GM21576 (cell line): ENCODE data around the gene SNX11.

Experiments
- ATAC-seq: cut with Tn5 transposase; IDR thresholded peaks from one replicate; pipeline ENCODE4 v1.9.1; 2021; ENCODE audit warnings: mild to moderate bottlenecking, moderate library complexity; ENCODE audit not compliant: unreplicated experiment

SNX11 gene

DNA sequence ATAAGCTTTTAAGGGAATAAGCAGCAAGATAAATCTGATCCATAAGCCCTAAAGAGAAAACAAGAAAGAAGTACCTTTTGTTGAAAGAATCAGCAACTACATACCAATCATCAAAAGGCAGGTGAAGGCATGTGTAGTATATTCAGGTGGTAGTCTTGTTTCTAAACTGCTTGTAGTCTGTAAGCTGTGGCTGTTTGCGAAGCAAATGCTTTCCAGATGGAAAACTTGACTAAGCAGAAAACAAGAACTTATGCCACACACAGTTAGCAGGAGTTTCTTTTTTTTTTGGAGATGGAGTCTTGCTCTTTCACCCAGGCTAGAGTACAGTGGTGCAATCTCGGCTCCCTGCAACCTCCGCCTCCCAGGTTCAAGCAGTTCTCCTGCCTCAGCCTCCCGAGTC is 12.0 kb upstream of the SNX11 start:
- no peak for ATAC-seq

DNA sequence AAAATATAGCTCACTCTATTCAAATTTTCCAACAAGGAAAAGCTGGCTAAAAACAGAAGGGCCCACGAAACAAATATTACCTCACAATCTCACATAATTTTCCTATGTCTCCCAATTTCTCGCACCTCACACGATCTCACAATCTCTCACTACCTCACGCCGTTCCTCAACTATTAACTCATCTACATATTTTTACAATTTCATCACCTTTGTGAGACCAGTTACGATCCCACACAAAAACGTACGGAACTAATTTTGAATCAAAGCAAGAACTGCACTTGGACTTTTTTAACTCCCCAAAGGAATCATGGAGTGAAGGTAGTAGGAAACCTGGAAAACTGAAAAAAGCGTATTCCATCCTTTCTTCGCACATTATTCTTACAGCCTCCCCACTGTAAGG is 7.4 kb upstream of the SNX11 start:
- no peak for ATAC-seq

DNA sequence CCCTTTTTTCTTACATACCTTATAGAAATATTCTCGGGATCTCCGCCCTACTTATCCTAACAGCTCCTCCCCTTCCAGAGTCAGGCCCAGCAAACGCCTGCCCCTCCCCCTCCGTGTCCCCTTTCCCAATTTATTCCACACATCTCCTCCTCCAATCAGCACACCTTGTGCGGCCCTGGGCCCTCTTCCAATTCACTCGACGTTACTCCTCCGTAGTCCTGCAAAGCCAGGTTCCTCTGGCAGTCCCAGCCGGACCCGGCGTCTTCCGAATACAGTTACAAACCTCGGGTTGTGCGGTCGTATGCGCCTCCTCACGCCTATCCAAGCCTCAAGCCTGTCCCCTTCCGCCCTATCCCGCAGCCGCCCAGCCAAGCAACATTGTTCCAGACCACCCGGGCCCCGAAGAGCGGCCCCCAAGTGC is 7.0 kb upstream of the SNX11 start:
- no peak for ATAC-seq

DNA sequence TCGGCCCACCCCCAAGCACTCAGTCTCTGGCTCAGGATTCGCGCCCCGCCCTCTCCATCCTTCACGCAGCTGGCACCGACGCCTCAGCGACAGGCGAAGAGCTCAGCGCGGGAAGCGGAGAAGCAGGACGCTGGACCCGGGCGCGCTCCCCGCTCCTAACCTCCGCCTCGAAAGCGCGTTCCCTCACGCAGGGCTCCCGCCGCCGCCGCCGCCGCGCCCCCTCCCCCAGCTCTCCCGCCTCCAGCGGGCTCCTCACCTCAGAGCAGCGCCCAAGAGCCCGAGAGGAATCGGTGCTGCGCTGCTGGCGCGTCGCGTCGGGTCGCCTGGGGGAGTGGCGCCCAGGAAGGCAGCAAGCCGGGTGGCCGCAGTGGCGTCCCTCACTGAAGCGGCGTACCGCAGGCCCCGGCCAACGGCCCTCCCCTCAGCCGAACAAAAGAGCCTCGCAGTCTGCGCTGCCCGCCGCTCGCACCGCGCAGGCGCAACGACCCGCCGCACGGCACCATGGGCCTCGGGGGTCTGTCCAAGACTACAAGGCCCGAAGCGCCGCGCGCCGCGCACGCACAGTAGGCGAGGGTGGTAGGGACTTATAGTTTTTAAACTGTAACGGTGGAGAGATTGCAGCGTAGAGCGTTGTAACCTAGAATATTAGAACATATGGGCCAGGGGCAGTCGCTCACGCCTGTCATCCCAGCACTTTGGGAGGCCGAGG is 6.4 kb upstream of the SNX11 start, which contains the start of gene CBX1:
CBX1 (minus strand) TSS at position 467 of the 709 bp plus-strand sequence. CDS start 24,474 bp downstream, outside the sequence.
- ATAC-seq, result peak; percentile 77

DNA sequence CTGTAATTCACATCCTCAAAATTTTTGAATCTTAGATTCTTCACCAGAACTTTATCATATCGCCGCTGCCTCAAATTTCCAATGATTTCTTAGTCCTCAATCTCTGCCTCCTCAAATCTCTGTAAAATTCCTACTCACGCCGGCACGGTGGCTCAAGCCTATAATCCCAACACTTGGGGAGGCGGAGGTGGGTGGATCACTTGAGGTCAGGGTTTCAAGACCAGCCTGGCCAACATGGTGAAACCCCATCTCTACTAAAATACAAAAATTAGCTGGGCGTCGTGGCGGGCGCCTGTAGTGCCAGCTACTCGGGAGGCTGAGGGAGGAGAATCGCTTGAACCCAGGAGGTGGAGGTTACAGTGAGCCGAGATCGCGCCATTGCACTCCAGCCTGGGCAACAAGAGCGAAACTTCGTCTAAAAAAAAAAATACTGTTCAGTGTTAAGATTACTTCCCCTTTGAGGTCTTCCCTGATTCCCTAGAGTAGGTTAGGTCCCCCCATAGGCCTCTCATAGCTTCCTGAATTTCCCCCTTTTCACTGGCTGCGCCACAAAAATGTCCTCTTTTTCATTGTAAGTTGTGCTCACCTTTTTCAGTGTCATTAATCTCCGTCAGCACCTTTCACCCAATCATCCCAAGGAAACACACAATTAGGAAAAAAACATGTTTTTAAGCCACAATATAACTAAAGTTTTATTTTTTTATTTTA is 5.4 kb upstream of the SNX11 start:
- ATAC-seq, result no peak

DNA sequence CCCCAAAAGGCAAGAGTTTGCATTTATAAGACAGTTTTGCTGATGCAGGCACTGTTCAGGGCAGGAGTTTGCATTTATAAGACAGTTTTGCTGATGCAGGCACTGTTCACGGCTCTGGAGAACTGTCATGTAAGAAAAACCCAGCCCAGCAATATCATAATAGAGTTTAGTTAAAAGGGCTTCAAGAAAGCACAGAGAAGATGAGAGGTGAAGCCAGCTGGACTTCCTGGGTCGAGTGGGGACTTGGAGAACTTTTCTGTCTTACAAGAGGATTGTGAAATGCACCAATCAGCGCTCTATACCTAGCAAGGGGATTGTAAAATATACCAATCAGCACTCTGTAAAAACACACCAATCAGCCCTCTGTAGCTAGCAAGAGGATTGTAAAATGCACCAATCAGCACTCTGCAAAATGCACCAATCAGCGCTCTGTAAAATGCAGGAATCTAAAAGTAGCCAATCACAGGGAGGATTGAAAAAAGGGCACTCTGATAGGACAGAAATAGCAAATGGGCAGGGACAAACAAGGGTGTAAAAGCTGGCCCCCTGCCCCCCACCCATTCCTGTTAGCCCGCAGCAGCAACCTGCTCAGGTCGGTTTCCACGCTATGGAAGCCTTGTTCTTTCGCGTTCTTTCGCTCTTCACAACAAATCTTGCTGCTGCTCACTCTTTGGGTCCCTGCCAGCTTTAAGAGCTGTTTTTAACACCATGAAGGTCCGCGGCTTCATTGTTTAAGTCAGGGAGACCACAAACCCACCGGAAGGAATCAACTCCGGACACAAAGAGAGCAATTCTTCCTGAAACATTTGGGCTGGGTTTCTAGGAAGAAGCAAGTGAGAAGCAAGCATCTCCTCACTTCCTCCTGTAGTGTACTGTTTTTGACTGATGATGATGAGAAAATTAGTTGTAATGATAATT is 4.5 kb upstream of the SNX11 start:
- no peak for ATAC-seq

DNA sequence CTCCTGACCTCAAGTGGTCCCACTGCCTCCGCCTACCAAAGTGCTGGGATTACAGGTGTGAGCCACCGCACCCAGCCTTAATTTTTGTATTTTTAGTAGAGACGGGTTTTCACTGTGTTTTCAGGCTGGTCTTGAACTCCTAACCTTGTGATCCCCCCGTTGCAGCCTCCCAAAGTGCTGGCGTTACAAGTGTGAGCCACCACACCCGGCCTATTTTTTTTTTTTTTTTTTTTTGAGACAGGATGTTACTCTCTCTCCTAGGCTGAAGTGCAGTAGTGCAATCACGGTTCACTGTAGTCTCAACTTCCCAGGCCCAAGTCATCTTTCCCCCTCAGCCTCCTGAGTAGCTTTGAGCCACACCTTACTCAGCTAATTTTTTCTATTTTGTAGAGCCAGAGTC is 3.1 kb upstream of the SNX11 start:
- ATAC-seq, result no peak

DNA sequence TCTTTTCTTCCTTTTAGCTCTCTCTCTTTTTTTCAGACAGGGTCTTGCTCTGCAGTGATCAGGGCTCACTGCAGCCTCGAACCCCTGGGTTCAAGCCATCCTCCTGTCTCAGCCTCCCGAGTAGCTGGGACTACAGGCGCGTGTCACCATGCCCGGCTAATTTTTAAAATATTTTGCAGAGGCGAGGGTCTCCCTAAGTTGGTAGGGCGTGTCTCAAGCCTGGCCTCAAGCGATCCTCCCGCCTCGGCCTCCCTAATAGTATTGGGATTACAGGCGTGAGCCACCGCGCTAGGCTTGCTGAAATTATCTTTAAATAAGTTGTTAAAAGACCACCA is 797 bp upstream of the SNX11 start:
- ATAC-seq, result no peak

DNA sequence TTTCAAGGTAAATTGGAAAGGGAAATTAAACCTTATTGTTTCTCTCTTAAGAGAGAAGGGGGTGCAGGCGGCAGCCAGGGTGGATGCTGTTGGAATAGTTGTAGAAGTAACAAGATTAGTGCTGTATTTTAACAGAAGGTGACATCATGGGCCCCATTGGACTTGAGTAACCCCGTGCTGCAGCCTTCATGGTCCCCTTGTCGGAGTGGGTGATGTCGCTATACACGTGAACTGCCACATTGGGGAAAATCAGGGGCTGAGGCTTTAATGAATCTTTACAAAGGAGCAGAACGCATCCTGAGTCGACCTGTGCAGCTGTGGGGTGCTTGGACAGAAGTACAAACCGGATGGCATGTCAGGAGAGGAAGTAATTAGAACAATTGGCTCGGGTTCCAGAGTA is 3.2 kb downstream of the SNX11 start:
- ATAC-seq, result no peak

DNA sequence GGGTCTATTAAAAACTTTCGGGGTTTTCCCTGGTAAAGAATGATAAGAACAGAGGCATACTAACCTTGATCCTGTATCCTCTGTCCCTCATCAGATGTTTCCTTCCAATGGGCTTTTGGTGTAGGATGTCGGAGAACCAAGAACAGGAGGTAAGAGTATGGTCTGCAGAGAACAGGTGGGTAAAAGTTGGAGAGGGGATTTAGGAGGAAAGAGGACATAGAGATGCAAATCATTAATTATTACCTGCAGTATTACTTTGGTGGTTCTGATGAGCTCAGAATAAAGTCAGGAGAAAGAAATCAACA is 4.3 kb downstream of the SNX11 start:
- ATAC-seq, result no peak

DNA sequence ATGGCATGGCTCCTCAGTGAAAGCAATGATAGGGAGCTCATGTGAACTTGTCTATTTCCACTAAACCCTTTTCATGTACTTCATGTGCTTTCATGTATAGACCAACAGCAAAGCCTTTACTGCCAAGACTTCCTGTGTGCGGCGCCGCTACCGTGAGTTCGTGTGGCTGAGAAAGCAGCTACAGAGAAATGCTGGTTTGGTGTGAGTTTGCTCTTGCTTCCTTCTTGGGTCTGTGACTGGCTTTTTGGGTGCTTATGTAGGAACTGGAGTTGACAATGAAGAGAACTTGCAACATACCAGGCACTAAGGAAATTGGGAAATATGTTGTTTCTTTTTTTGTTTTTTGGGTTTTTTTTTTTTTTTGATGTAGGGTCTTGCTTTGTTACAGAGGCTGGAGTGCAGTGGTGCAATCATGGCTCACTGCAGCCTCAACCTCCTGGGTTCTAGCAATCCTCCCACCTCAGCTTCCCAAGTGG is 5.7 kb downstream of the SNX11 start:
- ATAC-seq, result peak; percentile 39

DNA sequence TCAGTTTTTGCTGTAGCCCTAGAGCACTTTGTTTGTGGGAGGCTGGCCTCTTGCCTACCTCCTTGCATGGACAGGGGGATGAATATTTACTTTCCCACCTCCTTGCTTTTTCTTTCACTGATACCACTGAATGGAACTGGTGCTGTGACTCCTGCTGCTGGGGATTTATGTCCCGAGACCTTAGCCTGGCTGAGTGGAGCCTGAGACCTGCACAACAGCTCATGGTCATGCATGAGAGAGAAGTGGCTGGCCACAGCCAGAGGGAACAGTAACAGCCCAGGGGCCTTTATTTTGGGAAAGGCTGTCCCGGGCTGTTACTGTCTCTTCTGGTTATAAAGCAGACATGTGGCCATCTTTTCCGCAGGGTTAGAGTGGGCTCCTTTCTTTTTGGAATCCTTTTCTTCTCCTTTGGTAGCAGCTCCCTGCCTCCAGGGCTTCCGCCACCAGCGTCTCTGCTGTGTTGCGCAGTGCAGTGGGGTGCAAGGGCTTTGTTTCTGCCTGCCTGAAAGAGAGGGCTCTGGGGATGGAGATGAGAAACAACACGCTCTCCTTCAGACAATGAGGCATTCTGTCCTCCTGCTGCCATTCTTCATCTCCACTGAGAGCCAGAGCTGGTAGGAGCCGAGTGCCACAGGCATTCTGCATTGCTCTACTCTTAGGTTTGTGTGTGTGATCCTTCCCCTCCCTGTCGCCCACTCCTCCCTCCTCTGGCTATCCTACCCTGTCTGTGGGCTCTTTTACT is 14.5 kb downstream of the SNX11 start:
- ATAC-seq, result no peak

DNA sequence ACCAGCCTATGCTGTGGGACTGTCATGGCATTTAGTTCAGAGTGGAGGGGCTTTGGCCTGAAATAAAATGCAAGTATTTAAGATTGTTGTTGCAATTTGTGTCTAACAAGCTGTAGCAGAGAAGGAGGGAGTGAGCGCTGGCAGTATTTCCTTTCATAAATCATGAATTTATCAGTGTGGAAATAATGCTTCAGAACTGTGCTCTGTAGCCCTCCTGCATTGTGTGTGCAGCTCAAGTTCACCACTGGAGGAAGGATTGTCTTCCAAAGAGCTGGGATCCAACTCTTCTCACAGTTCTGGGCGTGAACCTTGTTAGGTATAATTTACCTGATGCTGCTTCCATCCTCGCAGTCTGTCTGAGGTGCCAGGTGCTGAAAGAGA is 15.1 kb downstream of the SNX11 start:
- ATAC-seq, result no peak

DNA sequence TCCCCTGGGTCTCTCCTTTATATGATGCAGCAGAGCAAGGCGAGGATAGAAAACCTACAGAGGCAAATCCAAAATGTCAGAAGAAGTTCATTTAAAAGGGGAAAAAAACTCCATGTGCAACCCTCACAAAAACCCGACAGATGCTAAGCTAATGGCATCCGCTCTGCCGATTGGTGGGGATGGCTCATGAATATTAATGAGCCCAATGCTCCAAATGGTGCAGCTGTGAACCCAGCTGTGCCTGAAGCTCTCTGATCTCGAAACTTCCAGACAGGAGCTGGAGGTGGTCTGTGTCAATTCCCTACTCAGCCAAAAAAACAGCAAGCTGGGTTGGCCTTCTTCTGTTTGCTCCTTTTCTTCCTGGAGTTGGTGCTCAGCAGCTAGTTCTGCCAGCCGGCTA is 15.5 kb downstream of the SNX11 start:
- no peak for ATAC-seq

DNA sequence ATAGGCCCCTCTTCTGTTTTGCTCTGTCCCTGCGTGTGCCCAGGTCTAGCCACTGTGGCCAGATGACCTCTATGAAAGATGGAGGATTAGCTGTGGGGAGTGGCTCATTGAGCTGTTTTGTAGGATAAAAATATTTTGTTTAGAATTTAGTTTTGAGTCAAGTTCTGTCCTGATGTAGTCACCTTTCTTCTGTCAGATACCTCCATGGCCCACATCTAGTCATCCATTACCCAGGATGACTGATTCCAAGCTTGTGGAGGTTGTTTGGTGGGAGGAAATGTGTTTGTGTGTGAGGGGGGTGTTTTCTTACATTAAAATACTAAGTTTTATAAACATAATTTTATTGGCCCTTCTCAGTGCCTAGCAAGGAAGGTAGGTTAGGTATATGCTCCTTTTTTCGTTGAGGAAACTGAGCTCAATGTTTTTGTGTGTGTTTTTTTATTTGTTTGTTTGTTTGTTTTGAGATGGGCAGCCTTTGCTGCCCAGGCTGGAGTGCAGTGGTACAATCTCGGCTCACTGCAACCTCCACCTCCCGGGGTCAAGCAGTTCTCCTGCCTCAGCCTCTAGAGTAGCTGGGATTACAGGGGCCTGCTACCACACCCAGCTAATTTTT is 16.3 kb downstream of the SNX11 start:
- no peak for ATAC-seq

DNA sequence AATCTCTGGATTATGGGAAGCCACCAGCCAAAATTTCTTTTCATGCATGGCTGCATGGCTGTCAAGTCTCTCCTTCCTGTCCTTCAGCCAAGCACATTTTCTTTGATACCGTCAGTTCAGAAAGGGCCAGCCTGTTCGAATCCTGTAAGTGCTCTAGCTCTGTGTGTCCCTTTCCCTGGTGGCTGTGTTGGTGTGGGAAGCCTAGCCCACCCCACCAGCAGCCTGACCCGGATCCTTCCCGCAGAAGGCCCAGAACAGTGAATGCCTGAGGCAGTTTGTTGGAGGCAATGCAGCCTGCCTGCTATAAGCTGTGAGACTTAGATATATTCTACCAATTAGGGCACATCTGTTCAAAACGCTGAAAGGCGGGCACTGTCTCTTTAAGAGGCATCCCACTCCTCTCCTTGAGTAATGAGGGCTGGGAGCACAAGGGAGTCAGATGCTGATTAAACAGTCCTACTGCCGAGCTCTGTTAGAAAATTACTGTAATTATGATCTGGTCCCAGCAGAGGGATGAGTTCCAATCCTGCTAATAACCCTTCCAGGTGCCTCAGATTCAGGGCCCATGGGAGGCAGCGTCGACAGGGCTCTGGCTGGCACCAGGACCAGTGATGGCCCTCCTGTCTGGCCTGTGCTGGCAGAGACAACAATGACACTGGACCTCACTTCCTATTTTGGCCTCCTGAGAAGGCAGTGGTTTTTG is 18.4 kb downstream of the SNX11 start:
- ATAC-seq, result no peak

DNA sequence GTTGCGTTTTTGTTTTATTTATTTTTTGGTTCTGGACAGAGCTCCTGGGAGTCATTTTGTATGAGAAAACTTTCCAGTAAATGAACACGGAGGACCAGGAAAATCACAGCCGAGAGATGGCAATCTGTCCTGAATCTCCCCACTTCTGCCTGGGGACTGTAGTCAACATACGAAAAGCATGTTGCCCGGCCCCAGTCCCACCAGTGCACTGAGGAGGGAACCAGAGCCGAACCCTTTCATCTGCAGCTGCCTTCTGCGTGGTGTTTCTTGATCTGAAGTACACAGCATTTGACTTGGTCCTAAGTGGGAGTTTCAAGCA is 18.9 kb downstream of the SNX11 start:
- no peak for ATAC-seq

DNA sequence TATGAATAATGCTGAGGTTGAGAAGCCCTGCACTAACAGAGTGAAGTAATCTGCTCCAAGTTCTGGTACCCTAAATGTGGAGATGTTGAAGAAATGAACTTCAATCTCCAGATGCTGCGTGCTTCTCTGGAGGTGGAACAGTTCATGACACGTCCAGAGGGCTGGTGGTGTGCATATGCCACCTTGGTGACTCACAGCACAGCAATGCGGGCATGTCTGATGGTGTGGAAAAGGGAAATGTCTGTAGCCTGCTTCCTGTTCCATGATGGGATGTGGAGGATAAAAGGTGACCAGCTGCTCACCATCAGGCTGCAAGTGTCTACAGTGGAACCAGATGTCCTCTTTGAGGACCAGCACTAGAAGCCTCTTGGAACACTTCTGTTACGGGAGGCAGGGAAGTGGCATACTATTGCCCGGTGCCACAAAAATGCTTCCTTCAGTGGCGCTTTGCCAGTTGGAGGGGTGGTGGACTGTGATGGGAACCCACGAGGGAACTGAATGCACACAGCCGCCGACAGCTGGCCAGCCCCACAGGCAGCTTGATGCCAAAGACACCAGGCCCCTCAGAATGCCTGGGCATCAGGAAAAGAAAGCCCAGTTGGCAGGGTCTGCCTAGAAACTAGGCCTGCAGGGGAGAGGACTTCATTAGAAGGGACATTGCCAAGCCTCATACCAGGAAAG is 19.9 kb downstream of the SNX11 start:
- ATAC-seq, result no peak

DNA sequence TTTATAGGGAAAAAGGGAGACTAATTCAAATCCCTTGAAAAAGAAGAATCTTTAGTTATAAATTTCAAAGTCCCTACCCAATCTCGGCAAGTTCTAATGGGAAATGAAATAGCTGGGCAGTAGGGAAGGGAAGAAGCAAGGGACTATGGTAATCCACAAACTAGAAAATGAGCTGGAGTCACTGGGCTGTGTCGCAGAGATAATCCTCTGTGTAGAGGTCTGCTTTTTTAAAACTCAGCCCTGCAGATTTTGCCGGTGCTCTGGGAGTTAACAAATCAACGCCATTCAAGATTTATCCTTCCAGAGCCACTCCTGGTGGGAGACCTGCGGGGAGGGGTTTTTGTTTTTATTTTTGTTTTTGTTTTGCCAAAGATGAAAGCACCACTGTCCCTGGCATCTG is 20.8 kb downstream of the SNX11 start:
- ATAC-seq, result no peak

DNA sequence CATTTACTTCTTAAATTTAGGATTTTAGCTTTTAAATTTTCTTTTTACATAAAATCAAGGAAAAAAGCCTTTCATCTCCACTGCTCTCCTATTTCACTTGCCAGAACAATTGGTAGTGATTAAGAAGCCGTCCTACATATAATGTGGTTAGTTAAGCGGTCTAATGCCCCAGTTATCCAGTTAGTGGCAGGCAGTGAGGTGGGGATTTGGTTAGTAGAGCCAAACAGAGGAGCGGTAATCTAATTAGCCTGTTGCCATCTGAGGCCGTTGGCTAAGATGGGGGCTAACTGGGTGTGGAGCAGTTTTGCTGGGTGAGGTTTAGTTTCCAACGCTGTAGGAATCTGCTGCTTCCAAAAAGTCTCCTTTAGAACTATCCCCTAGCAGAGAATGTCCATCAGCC is 22.4 kb downstream of the SNX11 start:
- ATAC-seq, result no peak
